ENCODE data around the gene MAN1A1. TPM values are rescaled to one million over a fixed set of nuclear protein-coding genes. Genes with fewer than 3 reads are reported as not detected.

The MAN1A1 gene
- total RNA-seq, 4 donors from 2014 or later, result 71.7 to 170 (median 128) TPM

DNA sequence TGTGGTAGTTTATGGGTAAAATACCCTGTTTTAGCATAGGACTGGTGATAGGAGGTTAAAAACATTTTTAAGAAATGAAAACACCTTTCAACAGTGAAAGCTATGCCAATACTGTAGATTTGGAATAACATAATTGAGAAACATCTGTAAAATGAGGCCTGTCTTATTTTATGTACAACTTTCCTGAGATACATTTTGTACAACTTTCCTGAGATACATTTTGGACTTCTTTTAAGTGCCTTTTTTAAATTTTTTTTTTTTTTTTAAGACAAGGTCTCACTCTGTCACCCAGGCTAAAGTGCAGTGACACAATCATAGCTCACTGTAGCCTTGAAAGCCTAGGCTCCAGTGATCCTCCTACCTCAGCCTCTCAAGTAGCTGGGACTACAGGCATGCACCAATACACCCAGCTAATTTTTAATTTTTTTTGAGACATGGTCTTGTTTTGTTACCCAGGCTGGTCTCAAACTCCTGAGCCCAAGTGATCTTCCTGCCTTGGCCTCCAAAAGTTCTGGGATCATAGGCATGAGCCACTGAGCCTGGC is 84.6 kb downstream of the MAN1A1 start:
- no peak overlapping the region for H3K4me3 ChIP-seq (replicated peaks in 1 of 3)
- H3K27me3 ChIP-seq, result no peaks in the 10 kb centered on the region
- no peaks in the 10 kb centered on the region for H3K4me1 ChIP-seq
- intact Hi-C loops (cut with DNase I), result no loop called here
- no peaks in the 10 kb centered on the region for H3K9me3 ChIP-seq
- DNase-seq, result no peak
- H3K36me3 ChIP-seq, result no peaks in the 10 kb centered on the region
- no peak for TF ChIP-seq POLR2A (IDR thresholded peaks at IDR 0.05)
- TF ChIP-seq, protein P1, sequence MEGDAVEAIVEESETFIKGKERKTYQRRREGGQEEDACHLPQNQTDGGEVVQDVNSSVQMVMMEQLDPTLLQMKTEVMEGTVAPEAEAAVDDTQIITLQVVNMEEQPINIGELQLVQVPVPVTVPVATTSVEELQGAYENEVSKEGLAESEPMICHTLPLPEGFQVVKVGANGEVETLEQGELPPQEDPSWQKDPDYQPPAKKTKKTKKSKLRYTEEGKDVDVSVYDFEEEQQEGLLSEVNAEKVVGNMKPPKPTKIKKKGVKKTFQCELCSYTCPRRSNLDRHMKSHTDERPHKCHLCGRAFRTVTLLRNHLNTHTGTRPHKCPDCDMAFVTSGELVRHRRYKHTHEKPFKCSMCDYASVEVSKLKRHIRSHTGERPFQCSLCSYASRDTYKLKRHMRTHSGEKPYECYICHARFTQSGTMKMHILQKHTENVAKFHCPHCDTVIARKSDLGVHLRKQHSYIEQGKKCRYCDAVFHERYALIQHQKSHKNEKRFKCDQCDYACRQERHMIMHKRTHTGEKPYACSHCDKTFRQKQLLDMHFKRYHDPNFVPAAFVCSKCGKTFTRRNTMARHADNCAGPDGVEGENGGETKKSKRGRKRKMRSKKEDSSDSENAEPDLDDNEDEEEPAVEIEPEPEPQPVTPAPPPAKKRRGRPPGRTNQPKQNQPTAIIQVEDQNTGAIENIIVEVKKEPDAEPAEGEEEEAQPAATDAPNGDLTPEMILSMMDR (IDR thresholded peaks at IDR 0.05), result no peak
- H3K27ac ChIP-seq, result no peak overlapping the region

DNA sequence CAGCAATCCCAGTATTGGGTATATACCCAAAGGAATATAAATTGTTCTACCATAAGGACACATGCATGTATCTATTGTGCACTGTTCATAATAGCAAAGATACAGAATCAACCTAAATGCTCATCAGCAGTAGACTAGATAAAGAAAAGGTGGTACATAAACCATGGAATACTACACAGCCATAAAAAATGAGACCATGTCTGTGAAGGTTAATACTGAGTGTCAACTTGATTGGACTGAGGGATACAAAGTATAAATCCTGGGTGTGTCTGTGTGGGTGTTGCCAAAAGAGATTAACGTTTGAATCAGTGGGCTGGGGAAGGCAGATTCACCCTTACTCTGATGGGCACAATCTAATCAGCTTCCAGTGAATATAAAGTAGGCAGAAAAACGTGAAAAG is 86.9 kb downstream of the MAN1A1 start:
- Histone ChIP-seq H3K27me3 (no peaks in the 10 kb centered on the region), H3K36me3 (no peaks in the 10 kb centered on the region), H3K4me1 (no peaks in the 10 kb centered on the region), H3K4me3 (replicated peaks in 1 of 3) (no peak overlapping the region), H3K9me3 (no peaks in the 10 kb centered on the region), H3K27ac (no peak overlapping the region)
- 45 to 47% methylated on average over 2 of the region's 2 CpGs for WGBS, 2 donors
- intact Hi-C loops (cut with DNase I), result no loop called here
- no peak for DNase-seq
- TF ChIP-seq, protein P1 (IDR thresholded peaks at IDR 0.05), result no peak
- no peak for TF ChIP-seq POLR2A (IDR thresholded peaks at IDR 0.05)

DNA sequence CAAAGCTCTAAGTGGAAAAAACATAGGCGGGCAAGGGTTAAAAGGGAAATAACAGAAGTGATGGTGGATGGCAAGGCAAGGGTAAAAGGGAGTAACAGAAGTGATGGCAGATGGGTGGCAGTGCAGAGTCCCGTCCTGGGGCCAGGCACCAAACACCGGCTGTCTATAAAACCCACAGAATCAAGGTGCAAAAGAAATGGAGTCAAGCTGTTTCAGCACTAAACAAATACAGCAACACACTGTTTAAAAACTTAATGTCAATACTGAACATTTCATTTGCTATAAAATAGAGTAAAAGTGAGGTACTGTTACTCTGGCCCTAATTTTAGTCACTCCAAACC is 87.6 kb downstream of the MAN1A1 start:
- 89 to 91% methylated on average over 3 of the region's 3 CpGs for WGBS, 2 donors
- H3K27ac ChIP-seq, result no peak overlapping the region

DNA sequence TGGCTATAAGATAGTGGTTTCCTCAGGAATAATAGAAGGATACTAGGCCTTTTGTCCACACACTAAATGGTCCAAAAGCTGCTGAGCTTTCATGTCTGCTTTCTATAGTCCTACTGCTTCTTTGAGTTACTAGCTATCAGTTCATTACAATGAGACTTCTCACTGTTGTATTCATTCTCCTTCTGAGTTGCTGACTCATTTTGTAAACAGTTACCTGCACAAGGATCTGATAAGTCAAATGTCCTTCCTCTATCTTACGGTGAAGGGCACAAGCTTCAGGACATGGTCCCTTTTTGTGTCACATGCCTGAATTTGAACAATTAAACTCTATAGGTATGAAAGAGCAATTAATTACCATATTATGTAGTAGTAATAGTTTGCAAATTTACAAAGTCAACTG is 90.5 kb downstream of the MAN1A1 start:
- Histone ChIP-seq H3K27ac (no peak overlapping the region), H3K27me3 (no peaks in the 10 kb centered on the region), H3K4me1 (no peaks in the 10 kb centered on the region), H3K4me3 (replicated peaks in 1 of 3) (no peak overlapping the region), H3K9me3 (no peaks in the 10 kb centered on the region), H3K36me3 (no peaks in the 10 kb centered on the region)
- WGBS, 2 donors, result 82 to 89% methylated on average over 1 of the region's 1 CpG
- TF ChIP-seq, protein P1 (IDR thresholded peaks at IDR 0.05), result no peak
- TF ChIP-seq POLR2A (IDR thresholded peaks at IDR 0.05), result no peak
- intact Hi-C loops (cut with DNase I), result no loop called here
- DNase-seq, result no peak

More for the DNA sequence above, 87.6 kb downstream of the MAN1A1 start:
- no peak for TF ChIP-seq POLR2A (IDR thresholded peaks at IDR 0.05)
- TF ChIP-seq, protein P1 (IDR thresholded peaks at IDR 0.05), result no peak
- H3K4me3 ChIP-seq (replicated peaks in 1 of 3), result no peak overlapping the region
- intact Hi-C loops (cut with DNase I), result no loop called here
- no peaks in the 10 kb centered on the region for H3K4me1 ChIP-seq
- DNase-seq, result no peak
- H3K36me3 ChIP-seq, result no peaks in the 10 kb centered on the region
- H3K27me3 ChIP-seq, result no peaks in the 10 kb centered on the region
- no peaks in the 10 kb centered on the region for H3K9me3 ChIP-seq

DNA sequence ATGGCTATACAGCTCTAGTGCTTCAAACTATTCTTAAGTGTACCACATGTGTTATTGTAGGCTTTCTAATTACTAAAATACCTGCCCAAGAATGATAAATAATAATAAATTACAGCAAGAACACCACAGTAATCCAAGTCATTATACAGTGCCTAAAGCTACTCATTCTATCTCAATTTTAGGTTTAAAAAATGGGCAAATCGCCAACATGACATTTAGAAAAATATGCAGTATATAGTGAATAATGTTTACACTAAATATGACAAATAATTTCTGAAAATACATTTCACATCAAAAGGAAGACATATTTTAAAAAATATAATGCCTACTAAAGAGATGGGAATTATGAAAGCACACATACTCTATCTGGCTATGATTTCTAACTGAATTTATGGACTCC is 91.8 kb downstream of the MAN1A1 start:
- TF ChIP-seq, protein P1 (IDR thresholded peaks at IDR 0.05), result no peak
- no peak for TF ChIP-seq POLR2A (IDR thresholded peaks at IDR 0.05)

More for the DNA sequence above, 91.8 kb downstream of the MAN1A1 start:
- intact Hi-C loops (cut with DNase I), result no loop called here
- Histone ChIP-seq H3K4me1 (no peaks in the 10 kb centered on the region), H3K4me3 (replicated peaks in 1 of 3) (no peak overlapping the region), H3K27me3 (no peaks in the 10 kb centered on the region), H3K27ac (no peak overlapping the region), H3K36me3 (no peaks in the 10 kb centered on the region), H3K9me3 (no peaks in the 10 kb centered on the region)
- 95 to 98% methylated on average over 1 of the region's 1 CpG for WGBS, 2 donors
- no peak for DNase-seq

Data from thyroid gland (tissue), 4 donors.